ENCODE measurements around the gene BMI1.
"Not testable (repeated sequence)": the region's sequence is repeated elsewhere in the genome, so short reads cannot be mapped to it uniquely, and the experiment has no call there.

The BMI1 gene

DNA sequence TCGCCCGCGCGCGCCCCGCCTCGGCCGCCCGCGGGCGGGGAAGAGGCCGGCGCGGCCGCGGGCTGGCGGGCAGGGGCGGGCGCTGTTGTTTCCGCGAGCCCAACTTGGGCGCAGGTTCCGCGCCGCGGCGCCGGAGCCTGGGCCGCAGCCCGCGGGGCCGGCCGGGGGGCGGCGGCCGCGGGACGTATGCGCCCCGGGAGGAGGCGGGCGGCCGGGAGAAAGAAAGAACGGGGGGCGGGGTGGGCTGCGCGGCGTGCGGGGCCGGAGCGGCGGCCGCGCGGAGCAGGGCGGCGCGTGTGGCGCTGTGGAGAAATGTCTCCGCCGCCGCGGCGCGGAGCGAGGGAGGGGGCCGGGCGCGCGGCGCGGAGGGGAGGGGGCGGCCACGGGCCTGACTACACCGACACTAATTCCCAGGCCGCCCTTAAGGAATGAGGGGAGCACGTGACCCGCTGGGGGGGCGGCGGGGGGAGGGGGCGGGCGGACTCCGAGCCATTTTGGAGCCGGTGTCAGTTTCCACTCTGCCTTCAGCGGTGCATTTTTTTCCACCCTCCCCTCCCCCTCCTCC is at the start of gene BMI1:
Gene BMI1, plus strand, starts transcription at position 509 of the 565 bp plus-strand sequence. CDS start 5,351 bp downstream, outside the sequence.
- DNase-seq (ENCODE audit: low spot score): peak; percentile 73

DNA sequence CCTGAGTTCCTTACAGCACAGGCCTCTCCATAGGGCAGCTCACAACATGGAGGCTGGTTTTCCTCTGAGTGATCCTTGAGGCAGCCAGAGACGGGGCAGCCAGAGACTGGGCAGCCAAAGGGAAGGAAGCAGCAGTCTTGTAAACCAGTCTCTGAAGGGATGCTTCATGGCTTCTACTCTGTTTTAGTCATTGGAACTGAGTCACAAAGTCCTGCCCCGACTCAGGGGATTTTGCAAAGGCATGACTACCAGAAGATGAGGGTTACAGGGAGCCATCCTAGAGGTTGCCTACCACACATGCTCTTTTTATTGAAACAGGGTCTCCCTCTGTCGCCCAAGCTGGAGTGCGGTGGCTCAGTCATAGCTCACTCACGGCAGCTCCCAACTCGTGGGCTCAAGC is 49.1 kb upstream of the BMI1 start:
- DNase-seq (ENCODE audit: low spot score): no peak

DNA sequence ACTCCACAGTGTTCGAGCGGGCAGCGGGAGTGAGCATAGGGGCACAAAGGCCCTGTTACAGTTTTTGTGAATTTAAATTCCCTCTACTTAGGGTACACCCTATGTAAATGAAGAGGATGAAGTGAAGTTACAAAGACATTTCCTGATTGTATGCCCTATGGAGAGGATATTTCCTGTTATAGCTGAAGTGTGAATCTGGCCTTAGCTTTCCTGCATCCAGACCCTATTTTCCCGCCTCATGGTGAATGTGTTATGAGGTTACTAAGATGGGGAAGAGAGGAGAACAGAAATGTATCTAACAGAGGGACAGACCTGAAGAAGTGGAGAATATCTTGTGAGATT is 42.5 kb upstream of the BMI1 start:
- DNase-seq (ENCODE audit: low spot score): no peak

DNA sequence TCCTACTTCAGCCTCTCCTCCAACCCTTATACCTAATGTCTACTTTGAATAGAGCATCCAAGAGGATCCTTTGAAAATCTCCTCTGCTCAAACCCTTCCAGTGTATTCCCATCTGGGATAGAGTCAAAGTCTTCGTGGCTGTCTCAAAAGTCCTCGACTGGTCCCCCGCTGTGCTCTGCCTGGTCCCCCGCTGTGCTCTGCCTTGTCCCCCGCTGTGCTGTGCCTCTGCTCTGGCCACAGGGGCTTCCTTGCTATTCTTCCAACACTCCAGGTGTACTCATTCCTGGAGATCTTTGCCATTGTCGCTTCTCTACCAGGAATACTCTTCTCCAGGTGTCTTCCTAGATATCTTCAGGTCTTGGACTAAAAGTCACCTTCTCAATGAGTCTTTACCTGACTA is 40.8 kb upstream of the BMI1 start:
- no peak for DNase-seq (ENCODE audit: low spot score)

DNA sequence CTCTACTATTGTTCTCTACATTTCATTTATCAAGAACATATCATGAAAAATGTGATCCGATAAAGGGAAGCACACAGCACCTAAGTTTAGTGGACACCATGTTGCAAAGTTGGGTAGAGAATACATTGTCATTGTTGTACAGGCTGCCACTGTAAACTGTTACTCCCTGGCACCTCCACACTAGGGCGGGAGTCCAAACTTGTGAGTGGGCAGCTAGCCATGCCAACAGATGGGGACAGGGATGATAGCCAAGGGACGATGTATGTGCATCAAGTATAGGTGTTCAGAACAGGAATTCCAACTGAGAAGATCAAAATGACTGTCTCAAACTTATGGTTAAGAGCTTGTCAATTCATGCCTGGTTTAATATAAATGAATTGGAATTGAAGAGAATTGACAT is 35.8 kb upstream of the BMI1 start:
- no peak for DNase-seq (ENCODE audit: low spot score)

DNA sequence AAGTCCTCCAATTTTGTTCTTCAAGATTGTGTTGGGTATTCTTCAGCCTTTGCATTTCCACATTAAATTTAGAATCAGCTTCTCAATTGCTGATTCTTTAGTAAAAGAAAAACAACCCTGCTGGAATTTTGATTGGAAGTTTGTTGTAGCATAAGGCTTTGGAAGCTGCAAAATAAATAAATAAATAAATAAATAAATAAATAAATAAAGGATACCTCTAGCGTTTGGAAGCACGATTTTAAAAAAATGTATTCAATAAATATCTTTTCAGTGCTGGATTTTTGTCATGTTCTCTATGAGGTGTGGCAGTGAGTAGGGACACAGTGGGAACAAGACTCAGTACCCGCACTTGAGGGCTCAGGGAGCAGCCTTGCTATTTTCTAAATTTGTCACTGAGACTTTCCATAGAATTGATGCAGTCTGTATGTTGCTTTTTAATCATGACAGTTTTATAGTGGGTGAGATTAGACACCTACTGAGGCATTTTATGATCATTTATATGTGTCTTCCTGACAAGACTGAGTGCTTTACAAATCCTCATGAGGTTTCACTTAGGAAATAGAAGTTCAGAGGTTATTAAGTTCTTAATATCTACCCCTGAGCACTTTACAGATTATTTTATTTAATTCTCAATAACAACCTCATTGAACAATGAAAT is 27.0 kb upstream of the BMI1 start:
- no peak for DNase-seq (ENCODE audit: low spot score)

DNA sequence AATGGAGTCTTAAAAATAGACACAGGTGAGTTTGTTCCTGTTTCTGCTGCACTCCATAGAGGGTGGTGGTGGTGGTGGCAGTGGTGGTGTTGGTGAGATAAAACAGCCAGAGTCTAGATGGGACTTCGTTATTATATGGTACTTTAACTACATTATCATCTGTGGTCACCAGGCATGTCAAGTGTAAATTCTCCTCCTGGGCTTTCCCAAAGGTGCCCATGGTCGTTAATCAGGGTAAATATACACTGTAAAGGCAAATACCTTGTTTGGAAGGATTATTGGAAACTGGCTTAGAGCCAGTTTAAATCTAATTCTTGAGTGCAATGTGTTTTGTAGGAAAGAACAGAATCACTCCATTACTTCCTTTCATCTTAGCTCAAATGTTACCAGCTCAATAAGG is 26.2 kb upstream of the BMI1 start:
- no peak for DNase-seq (ENCODE audit: low spot score)

DNA sequence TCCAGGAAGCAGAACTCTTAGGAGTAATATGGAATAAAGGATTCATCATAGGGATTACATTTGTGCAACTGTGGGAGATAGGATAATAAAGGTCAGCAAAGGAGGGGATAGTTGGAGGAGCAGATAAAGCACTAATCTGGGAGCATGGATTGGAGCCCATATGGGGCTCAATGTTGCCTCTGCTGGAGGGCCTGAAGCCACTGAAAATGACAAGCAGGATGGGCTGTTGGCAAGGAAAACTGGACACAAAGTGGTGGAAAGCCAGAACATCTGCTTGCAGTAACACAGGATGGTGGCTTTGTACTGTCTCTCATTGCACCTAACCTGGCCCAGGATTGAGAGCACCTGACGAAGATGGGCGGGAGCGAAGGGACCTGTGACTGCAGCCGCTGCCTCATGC is 19.7 kb upstream of the BMI1 start:
- no peak for DNase-seq (ENCODE audit: low spot score)

DNA sequence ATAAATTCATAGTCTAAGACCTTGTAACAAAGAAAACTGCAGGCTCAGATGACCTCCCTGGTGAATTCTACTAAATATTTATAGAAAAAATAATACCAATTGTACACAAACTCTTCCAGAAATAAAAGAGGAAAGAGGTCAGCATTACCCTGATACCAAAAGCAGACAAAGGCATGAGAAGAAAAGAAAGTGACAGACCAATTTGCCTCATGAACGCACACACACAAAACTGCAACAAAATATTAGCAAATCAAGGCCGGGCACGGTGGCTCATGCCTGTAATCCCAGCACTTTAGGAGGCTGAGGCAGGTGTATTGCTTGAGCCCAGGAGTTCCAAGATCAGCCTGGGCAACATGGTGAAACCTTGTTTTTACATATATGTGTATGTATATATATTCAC is 17.4 kb upstream of the BMI1 start:
- DNase-seq (ENCODE audit: low spot score): no peak

DNA sequence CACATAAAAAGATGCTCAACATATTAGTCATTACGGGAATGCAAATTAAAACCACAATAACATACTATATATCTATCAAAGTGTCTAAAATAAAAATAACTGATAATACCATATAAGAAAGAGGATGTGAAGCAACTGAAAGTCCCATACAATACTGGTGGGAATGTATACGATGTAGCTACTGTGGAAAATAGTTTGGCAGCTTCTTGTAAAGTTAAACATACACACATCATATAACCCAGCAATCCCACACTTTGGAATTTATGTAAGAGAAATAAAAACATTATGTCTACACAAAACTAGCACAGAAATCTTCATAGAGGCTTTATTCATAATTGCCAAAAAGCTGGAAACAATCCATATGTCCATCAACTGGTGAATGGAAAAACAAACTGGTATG is 15.2 kb upstream of the BMI1 start:
- DNase-seq (ENCODE audit: low spot score): no peak

DNA sequence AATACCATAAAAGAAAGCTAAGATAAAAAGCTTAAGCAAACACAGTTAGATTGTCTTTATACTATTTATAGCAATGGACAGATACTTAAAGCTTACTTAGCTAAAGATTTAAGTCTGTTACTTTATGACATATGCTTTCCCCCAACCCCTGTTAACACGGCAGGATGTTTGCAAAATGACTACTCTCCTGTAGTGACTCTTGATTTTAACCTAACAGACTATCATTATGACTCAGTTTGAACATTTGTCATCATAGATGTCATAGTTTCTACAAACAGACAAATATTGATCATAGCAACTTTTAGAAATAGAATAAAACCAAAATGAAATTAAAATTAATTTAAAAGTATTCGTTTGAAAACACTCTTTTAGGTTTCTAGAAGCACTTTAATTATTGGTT is 12.5 kb upstream of the BMI1 start:
- DNase-seq (ENCODE audit: low spot score): no peak

DNA sequence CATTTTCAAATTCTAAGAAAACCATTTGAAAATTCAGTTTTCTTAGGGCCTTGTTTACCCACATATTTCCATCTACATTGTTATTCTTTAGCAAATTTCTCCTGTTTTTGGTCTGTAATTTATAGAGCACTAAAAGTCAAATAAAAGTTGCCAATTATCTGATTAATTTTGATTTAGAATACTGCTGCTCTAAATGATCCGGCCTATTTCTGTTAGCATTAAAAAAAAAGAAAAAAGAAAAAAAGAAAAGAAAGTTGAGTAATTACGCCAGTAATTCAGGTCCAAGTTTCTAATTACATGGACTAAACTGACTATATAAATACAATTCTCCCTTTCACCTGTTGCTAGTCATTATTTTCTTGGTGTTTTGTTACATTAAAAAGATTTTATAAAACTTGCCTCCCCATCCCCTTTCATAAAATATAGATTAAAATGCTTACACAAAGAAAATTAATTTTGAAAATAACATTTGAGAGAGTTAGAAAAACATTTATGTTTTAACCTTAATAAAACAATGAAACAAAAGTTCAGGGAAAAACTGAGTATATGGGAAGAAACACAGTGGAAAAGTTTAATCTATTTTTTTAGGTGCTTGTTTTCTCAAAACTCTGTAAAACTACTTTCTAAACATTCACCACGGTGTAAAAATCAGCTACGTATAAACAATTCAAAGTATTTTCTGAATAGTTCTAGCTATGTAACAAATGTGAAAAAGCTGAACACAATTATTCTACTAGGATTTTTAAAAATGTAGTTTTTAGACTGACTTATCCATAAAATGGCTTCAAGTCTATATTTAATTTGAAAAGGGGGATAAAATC is 11.5 kb upstream of the BMI1 start:
- DNase-seq (ENCODE audit: low spot score): no peak

DNA sequence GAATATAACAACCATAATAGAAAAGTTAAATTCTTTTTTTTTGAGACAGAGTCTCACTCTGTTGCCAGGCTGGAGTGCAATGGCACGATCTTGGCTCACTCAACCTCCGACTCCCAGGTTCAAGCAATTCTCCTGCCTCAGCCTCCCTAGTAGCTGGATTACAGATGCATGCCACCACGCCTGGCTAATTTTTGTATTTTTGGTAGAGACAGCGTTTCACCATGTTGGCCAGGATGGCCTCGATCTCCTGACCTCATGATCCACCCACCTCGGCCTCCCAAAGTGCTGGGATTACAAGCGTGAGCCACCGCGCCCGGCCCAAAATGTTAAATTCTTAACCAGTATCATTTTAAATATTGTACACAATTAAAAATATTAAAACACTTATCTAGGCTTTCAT is 10.9 kb upstream of the BMI1 start:
- DNase-seq (ENCODE audit: low spot score): not testable (repeated sequence)

DNA sequence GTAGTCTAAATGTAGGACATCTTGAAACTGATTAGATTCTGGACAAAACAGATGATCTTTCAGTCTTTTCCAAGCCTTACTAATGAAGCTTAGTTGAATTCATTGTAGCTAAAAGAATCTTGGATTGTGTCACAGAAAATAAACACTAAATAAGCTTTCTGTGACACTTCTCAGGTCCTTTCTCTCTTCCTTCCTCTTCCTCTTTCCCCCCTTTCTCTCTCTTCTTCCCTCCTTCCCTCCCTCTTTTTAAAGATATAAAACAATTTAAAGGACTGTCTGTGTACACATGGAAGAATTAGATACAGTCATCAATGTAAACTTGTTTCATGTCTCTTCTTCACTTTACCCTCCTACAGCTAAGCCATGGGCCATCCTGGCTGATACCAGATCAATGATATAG is 10.0 kb upstream of the BMI1 start:
- no peak for DNase-seq (ENCODE audit: low spot score)

DNA sequence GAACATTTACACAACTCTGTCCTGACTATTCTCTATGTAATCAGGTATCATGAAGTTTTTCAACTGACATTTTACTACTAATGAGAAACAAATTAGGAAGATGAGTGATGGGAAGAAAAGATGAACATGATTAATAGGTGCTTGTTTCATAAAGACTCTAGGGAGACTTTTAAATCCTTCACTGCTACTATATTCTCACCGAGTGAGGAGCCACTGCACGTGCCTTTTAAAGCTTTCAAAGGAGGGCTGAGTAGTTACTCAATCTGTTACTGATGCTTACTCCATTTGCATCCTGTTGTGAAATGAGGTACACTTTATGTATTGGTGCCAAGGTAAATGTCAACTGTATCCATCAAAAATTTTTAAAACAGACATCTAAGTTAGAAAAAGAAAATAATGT is 6.0 kb upstream of the BMI1 start:
- no peak for DNase-seq (ENCODE audit: low spot score)

DNA sequence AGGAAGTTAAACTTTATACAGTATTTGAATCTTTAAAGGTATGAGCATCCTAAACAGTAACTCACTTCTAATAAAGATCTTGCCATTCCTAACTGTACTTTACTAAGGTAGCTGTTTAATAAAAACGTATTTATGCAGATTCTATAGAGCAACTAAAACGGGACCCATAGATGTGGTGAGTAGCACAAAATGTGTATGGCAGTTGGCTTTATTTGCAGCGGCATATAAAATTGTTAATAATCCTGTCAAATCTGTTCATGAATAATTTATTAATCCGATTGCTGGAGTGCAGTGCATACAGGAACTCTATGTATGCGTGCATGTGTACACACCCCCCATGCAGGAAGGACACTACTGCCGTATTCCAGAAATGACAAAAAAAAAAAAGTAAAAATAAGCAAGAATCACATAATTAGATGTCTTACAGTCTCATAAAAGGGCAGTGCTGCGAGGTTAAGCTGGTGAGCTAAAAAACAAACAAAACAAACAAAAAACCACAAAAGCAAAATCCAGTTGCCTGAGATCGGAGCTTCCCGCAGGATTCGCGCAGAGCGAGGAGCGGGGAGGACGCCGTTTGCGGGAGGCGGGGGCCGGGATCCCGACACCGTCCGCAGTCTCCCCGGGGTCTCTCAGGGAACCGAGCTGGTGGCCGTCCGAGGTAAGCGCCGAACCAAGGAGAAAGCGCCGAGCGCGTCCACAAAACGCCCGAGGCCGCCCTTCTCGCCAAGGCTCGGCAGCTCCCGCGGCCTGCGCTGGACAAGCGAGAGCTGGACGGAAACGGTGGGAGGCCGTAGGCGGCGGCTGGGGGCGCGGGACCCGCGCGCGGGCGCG is 5.2 kb upstream of the BMI1 start:
- no peak for DNase-seq (ENCODE audit: low spot score)

DNA sequence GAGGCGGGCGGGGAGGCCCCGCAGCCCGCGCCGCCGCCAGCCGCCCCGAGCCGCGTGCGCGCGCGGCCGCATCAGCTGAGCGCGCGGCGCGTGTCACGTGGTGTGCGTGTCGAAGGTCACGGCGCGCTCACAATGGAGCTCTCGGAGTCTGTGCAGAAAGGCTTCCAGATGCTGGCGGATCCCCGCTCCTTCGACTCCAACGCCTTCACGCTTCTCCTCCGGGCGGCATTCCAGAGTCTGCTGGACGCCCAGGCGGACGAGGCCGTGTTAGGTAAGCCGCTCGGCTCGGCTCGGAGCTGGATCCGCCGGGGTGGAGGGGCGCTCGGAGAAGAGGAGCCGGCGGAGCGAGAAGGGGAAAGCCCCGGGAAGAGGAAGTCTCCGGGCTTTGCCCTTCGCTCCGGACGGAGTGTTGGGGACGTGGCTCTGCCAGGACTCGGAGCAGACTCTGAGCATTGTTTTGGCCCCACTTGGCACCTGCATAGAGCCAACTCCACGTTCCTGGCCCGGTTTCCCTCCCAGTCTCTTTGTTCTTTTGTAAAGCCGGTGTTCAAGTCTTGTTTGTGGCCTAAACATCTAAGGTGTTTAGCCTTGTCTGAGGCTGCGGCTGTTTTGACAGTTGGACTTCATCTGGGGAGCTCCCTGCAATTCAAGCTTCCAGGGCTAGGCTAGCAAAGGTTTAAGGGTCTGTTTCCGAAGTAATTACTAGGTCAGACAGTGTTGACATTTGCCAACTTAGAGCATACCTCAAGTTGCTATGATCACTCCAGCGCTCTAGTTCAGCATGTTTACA is 4.4 kb upstream of the BMI1 start, which contains the start of gene COMMD3:
Gene COMMD3, plus strand, starts transcription at position 103 of the 790 bp plus-strand sequence. Its CDS starts 30 bp downstream, at position 133.
- DNase-seq (ENCODE audit: low spot score): peak; percentile 73

DNA sequence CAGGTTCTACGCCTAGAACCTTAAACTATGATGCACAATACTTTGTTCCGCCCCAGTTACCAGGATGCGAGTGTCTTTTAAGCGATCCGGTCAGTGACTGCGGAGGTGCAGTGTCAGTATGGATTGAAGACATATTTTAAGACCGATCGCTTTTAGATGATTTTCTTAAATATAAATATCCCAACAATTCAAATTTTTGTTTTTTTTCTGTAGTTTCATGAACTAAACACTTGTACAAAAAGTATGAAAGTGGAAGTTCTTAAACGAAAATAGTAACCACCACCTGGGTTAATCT is 3.9 kb upstream of the BMI1 start:
- no peak for DNase-seq (ENCODE audit: low spot score)

DNA sequence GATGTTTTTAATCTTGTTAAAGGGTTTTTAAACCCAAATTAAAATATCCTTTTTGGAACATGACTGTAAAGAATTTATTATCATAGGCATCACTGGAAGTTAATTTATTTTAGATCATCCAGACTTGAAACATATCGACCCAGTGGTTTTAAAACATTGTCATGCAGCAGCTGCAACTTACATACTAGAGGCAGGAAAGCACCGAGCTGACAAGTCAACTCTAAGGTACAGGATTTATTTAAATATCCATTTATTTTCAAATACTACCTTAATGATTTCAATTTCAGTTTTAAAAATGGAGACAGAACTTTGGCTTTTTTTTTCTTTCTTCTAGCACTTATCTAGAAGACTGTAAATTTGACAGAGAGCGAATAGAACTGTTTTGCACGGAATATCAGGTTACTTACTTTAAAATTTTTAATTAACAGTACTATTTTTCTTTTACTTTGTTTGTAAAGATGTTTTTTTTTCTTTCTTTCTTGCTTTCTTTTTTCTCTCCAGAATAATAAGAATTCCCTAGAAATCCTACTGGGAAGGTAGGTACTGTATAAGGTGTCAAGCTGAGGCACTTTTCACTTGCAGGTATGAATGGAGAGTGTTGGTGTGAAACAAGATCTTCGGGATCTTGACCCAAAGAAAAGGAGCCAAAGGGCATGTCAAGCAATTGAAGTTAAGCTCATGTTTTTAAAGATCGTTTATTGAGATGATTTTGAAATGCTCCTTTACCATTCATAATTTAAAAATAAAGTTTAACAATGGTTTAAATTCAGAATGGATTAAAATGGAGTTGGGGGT is 2.9 kb upstream of the BMI1 start:
- DNase-seq (ENCODE audit: low spot score): no peak

DNA sequence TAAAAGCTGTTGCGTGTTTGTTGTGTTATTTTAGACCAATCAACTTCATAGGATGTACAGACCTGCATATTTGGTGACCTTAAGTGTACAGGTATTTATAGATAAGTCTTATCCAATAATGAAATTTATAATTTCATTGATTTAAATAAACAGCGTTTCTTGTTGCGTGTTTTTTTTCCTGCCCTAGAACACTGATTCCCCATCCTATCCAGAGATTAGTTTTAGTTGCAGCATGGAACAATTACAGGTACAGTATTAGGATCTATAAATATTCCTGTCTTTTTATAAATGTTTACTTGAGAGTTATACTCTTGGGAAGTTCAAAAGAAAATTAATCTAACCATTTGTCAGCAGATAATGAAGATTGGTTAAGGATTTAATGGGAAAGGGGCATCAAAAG is 2.1 kb upstream of the BMI1 start:
- DNase-seq (ENCODE audit: low spot score): no peak

DNA sequence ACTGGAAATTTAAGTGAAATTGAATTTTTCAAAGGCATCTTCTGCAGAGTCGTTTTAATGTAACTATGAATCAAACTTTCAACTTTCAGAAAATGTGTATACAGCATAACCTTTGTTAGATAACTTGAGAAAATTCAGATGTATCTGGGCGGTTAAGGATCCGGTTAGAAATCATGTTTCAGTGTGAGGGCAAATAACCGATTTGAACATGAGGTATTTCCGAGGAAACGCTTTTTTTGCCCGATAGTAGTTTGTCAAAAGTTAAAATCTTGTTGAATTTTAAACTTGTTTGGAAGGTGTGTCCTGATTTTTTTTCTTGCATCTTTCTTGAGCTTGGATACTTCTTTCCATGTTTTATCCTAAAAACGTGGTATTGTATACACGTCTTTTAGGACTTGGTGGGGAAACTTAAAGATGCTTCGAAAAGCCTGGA is 1.3 kb upstream of the BMI1 start:
- no peak for DNase-seq (ENCODE audit: low spot score)

Measured in CD4-positive, alpha-beta T cell treated with Interleukin-15 for 4 hours (primary cell).